Transverse colon (tissue), 4 donors: Measurements from ENCODE around the gene HOXA13. TPM values are rescaled to one million over a fixed set of nuclear protein-coding genes. Genes with fewer than 3 reads are reported as not detected.
A peak's percentile ranks its signal among the peaks of the same experiment; 100 is the strongest.

ENCODE experiments used
- DNase-seq: peaks from one replicate; pipeline ENCODE4 v3.0.0-alpha.2; 2019
- H3K27ac ChIP-seq, 4 donors: fragments of 200-600 bp; sonication (generic); 2 replicates each; pipeline ENCODE4 v1.5.1; 2016 to 2018; ENCODE audit warnings: inconsistent platforms in 4 of 4
- H3K27me3 ChIP-seq: fragments of 200-600 bp; sonication (generic); 2 replicates; pipeline ENCODE4 v1.5.1; 2017; ENCODE audit warnings: inconsistent platforms
- H3K36me3 ChIP-seq, 4 donors: fragments of 200-600 bp; sonication (generic); 2 replicates each; pipeline ENCODE4 v1.5.1; 2017 to 2019; ENCODE audit warnings: inconsistent platforms in 4 of 4
- H3K4me1 ChIP-seq, 4 donors: fragments of 200-600 bp; sonication (generic); 2 replicates each; pipeline ENCODE4 v1.5.1; 2017 to 2020; ENCODE audit warnings: inconsistent platforms in 4 of 4
- H3K4me3 ChIP-seq, 4 donors: fragments of 200-600 bp; sonication (generic); 1 replicate in 1 of 4; 2 replicates in 3 of 4; pipeline versions ENCODE4 v1.5.1 to v1.6.1; 2017 to 2019; ENCODE audit warnings: inconsistent platforms in 4 of 4
- H3K9me3 ChIP-seq, 2 donors: fragments of 200-600 bp; sonication (generic); 2 replicates each; pipeline ENCODE4 v1.5.1; 2017 to 2019; ENCODE audit warnings: inconsistent platforms in 2 of 2
- EP300 ChIP-seq: sonication (generic); formaldehyde crosslinking; IDR thresholded peaks from one replicate; pipeline ENCODE4 v1.6.1; 2017; ENCODE audit warnings: antibody characterized with exemption, low read depth
- POLR2A ChIP-seq: fragments of 450-650 bp; IDR thresholded peaks from one replicate; pipeline ENCODE4 v1.6.1; 2016; ENCODE audit warnings: antibody characterized with exemption, mild to moderate bottlenecking, moderate library complexity
- POLR2AphosphoS5 ChIP-seq, 3 donors: sonication (generic); formaldehyde crosslinking; IDR thresholded peaks; one replicate each; pipeline ENCODE4 v1.6.1; 2016; ENCODE audit warnings: antibody characterized with exemption in 3 of 3
- WGBS, 2 donors: methylation state at CpG; one replicate each; pipeline ENCODE4 v1.1.5; 2018; ENCODE audit warnings: low coverage in 1 of 2; 5-methylcytosine and 5-hydroxymethylcytosine counted together
- in situ Hi-C, 4 donors: fragments of 200-750 bp; cut with MboI; loops; one replicate each; pipeline versions ENCODE4 v1.15.0 to v1.15.1; 2017; ENCODE audit warnings: low sequenced_read_pairs in 3 of 4, low pct_ligation_motif_present in 1 of 4, low pct_unique_long_range_greater_than_20kb in 1 of 4
- intact Hi-C: fragments of 100-400 bp; cut with DNase I; formaldehyde crosslinking; loops from one replicate; pipeline ENCODE4 v1.15.1; 2023; ENCODE audit warnings: low total_unique reads
- total RNA-seq, 4 donors: library from RNA; depleted of rRNA; stranded (reverse); fragments of >200 nt; gene quantifications; one replicate each; pipeline ENCODE4 v1.1.0, GENCODE V29; 2016
- TF ChIP-seq, protein P1 (sequence below), 5 experiments: fragments of 200-600 bp in 3 of 5; fragments of 450-650 bp in 2 of 5; sonication (generic) in 3 of 5; IDR thresholded peaks; 1 replicate in 2 of 5; 2 replicates in 3 of 5; pipeline ENCODE4 v1.5.1; 2016 to 2017; ENCODE audit warnings: antibody characterized with exemption in 5 of 5, inconsistent platforms in 3 of 5, mild to moderate bottlenecking in 2 of 5, moderate library complexity in 1 of 5

Gene HOXA13
- total RNA-seq, 4 donors from 2014 or later, result 22.5 to 69.9 (median 38.7) TPM

DNA sequence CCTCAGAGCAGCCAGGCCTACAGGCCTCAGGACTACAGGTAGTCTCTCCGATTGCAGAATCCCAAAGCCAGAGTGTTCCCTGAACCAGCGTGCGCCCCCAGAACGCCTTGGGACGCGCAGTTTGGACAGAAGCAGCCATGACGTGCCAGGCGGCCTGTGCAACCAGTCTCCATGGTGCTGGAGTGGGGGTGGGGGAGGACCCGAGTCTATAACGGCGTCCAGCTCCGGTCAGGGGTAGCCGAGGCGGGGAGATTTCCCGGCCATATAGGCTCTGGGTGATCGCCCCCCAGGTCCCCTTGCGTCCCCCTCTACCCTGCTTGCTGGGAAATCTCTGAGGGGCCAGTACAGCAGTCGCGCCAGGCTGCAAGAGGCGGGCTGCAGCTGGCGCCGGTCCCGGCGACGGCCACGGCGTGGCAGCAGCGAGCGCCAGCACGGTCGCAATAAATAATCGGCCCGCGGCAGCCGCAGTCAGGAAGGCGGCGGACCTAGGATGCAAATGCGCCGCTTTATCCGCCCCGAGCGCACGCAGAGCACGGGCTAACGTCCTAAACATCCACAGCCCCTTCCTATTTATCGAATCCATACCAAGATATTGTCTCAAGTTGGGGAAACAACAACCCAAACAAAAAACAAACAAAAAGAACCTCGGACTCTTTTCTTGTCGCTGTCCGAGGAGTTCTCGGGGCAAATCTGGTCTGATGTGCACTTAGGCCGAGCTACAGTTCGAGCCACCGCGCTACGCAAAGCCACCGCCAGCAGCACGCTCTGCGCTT is 49.1 kb downstream of the HOXA13 start:
- WGBS, 2 donors, result 1% methylated on average over 48 of the region's 58 CpGs; no CpG with 5 or more reads in 1 of the 2 donors
- no peaks in the 10 kb centered on the region for H3K36me3 ChIP-seq
- peak; percentile 86 for DNase-seq
- H3K9me3 ChIP-seq, result no peaks in the 10 kb centered on the region
- TF ChIP-seq POLR2AphosphoS5 (IDR thresholded peaks at IDR 0.05) (peak; percentile 96 to 98 (median 98)), POLR2A (peak; percentile 96), EP300 (no peak)
- TF ChIP-seq, protein P1, sequence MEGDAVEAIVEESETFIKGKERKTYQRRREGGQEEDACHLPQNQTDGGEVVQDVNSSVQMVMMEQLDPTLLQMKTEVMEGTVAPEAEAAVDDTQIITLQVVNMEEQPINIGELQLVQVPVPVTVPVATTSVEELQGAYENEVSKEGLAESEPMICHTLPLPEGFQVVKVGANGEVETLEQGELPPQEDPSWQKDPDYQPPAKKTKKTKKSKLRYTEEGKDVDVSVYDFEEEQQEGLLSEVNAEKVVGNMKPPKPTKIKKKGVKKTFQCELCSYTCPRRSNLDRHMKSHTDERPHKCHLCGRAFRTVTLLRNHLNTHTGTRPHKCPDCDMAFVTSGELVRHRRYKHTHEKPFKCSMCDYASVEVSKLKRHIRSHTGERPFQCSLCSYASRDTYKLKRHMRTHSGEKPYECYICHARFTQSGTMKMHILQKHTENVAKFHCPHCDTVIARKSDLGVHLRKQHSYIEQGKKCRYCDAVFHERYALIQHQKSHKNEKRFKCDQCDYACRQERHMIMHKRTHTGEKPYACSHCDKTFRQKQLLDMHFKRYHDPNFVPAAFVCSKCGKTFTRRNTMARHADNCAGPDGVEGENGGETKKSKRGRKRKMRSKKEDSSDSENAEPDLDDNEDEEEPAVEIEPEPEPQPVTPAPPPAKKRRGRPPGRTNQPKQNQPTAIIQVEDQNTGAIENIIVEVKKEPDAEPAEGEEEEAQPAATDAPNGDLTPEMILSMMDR (IDR thresholded peaks at IDR 0.05), result peak; percentile 86 to 97 (median 93)
- peaks cover 21 to 85% (median 64%) of the 10 kb centered on the region in 4 donors for H3K4me1 ChIP-seq
- H3K27me3 ChIP-seq, result peaks cover 58% of the 10 kb centered on the region
- intact Hi-C loops (no loop called here), in situ Hi-C loops (loop anchor here in 3 of 4 donors (10.0 to 25.0 kb wide), 4 partner anchors 786 to 1288 kb away; no protein-coding TSS in a partner anchor)
- H3K4me3 ChIP-seq, result peak overlapping the region; percentile 71 to 81 (median 76)
- peak overlapping the region; percentile 95 to 99 (median 98) for H3K27ac ChIP-seq

DNA sequence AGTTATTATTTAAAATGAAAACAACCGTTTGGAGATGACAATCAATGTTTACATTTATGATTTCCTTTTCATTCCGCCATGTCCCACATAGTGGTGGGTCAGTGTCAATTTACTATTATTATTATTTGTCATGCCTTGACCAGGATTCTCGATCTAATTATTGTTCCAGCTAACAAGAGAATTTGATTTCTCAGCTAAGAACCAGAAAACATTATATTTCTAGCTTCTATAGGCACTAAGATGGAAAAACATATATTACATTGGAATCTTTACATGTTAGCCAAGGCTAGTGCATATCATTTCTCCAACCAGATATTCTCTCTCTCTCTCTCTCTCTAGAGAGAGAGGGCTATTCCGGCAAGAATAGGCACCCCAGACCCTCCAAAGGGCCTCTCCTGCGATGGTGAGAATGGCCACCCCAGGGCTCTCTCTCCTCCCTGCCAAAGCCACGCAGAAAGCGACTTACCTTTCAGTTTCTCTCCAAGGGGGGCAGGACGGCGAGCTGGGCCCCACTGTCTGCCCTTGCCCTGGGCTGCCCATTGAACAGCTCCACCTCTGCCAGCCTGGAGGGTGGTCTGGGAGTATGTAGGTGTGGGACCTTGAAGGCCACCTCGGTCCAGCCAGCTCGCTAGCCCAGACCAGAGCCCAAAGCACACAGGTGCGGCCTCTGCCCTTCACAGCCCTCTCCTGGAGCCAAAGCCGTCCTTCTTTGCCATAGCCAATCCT is 49.9 kb downstream of the HOXA13 start:
- TF ChIP-seq POLR2A (no peak), POLR2AphosphoS5 (IDR thresholded peaks at IDR 0.05) (no peak), EP300 (no peak)
- TF ChIP-seq, protein P1 (IDR thresholded peaks at IDR 0.05), result no peak
- in situ Hi-C loops, result loop anchor here in 3 of 4 donors (10.0 to 25.0 kb wide), 5 partner anchors 295 to 1288 kb away; no protein-coding TSS in a partner anchor
- DNase-seq, result peak; percentile 40
- Histone ChIP-seq H3K4me1 (peaks cover 18 to 86% (median 65%) of the 10 kb centered on the region in 4 donors), H3K27ac (peak overlapping the region; percentile 95 to 99 (median 98)), H3K4me3 (peak overlapping the region; percentile 71 to 81 (median 76)), H3K27me3 (peaks cover 50% of the 10 kb centered on the region), H3K36me3 (no peaks in the 10 kb centered on the region), H3K9me3 (no peaks in the 10 kb centered on the region)
- 6 to 15% methylated on average over 3 to 13 of the region's 13 CpGs for WGBS, 2 donors
- intact Hi-C loops, result loop anchor here (5.0 kb wide), 2 partner anchors 43 to 293 kb away; no protein-coding TSS in a partner anchor

DNA sequence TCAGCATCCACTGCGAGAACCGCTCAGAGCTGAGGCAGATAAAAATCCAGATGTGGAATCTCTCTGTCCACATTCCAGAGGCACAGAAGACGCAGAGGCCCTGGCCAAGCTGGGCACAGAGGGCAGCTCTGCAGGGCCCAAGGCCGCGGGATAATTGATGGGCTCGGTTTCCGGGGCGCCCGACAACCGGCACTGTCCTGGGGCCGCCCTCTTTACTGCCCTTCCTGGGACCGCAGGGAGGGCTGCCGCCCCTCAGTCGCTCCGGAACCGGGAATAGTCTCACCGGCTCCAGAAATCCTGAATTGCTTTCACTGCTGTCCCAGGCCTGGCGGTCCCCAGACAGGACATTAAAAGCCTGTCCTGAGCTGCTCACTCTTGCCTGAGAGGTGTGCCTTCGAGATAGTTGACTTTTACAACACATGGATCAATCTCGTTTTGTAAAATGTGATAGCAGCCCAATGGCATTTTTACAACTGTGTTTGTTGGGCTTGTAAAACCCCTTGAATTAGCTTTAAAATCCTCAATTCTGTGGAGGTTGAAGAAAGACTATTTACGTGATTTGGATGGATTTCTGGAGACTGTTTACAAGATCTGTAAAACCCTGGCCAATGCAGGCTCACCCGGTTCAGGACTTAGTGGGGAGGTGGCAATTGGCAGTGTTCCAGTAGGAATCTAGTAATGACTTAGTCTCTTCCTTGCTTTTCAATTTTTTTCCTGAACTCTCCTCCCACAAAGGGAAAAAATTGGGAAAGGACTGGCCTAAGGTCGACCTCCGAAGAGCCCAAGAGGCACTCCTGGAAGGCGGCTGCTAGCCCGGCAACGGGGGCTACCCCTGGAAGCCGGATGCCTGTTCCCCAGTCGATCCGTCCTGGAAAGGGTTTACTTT is 50.9 kb downstream of the HOXA13 start:
- in situ Hi-C loops, result loop anchor here in 3 of 4 donors (10.0 kb wide), 1 partner anchor 294 kb away; no protein-coding TSS in a partner anchor
- peaks cover 40% of the 10 kb centered on the region for H3K27me3 ChIP-seq
- no peaks in the 10 kb centered on the region for H3K9me3 ChIP-seq
- WGBS, 2 donors, result 9 to 20% methylated on average over 10 to 29 of the region's 30 CpGs
- H3K27ac ChIP-seq, result peak overlapping the region; percentile 95 to 99 (median 98)
- H3K36me3 ChIP-seq, result no peaks in the 10 kb centered on the region
- intact Hi-C loops, result loop anchor here (5.0 kb wide), 2 partner anchors 42 to 292 kb away; no protein-coding TSS in a partner anchor
- H3K4me1 ChIP-seq, result peaks cover 11 to 87% (median 65%) of the 10 kb centered on the region in 4 donors
- H3K4me3 ChIP-seq, result peak overlapping the region; percentile 54 to 79 (median 72)
- peak; percentile 57 for DNase-seq
- TF ChIP-seq, protein P1 (IDR thresholded peaks at IDR 0.05), result no peak
- peak; percentile 17 for TF ChIP-seq POLR2A
- peak; percentile 34 to 61 (median 52) for TF ChIP-seq POLR2AphosphoS5 (IDR thresholded peaks at IDR 0.05)
